Peyer's patch (tissue), 4 donors: ENCODE results near the gene TMEM123. TPM values are rescaled to one million over a fixed set of nuclear protein-coding genes. Genes with fewer than 3 reads are reported as not detected.
A peak's percentile ranks its signal among the peaks of the same experiment; 100 is the strongest.

ENCODE experiments used
- DNase-seq, 3 donors: peaks; one replicate each; pipeline ENCODE4 v3.0.0-alpha.2; 2017 to 2019
- H3K27ac ChIP-seq, 4 donors: fragments of 200-600 bp; sonication (generic); one replicate each; pipeline ENCODE4 v1.5.1; 2016 to 2019
- H3K27me3 ChIP-seq, 2 donors: fragments of 200-600 bp; sonication (generic); one replicate each; pipeline ENCODE4 v1.5.1; 2019
- H3K36me3 ChIP-seq, 3 donors: fragments of 200-600 bp; sonication (generic); one replicate each; pipeline ENCODE4 v1.5.1; 2016 to 2019
- H3K4me1 ChIP-seq, 4 donors: fragments of 200-600 bp; sonication (generic); one replicate each; pipeline ENCODE4 v1.5.1; 2016 to 2019
- H3K4me3 ChIP-seq, 4 donors: fragments of 200-600 bp; sonication (generic); 1 replicate in 3 of 4; 2 replicates in 1 of 4; pipeline ENCODE4 v1.5.1; 2016 to 2019; ENCODE audit warnings: mild to moderate bottlenecking in 1 of 4
- H3K9me3 ChIP-seq, 4 donors: fragments of 200-600 bp; sonication (generic); one replicate each; pipeline ENCODE4 v1.5.1; 2016 to 2019; ENCODE audit warnings: mild to moderate bottlenecking in 1 of 4
- CTCF ChIP-seq, 6 experiments: fragments of 450-650 bp in 4 of 6; fragments of 200-600 bp in 2 of 6; sonication (generic) in 1 of 6; IDR thresholded peaks; one replicate each; pipeline ENCODE4 v1.5.1; 2017 to 2019; ENCODE audit warnings: antibody characterized with exemption in 6 of 6, mild to moderate bottlenecking in 3 of 6, moderate library complexity in 1 of 6
- POLR2A ChIP-seq, 2 donors: fragments of 450-650 bp; IDR thresholded peaks; one replicate each; pipeline ENCODE4 v1.5.1; 2017; ENCODE audit warnings: antibody characterized with exemption in 2 of 2, mild to moderate bottlenecking in 2 of 2, moderate library complexity in 2 of 2
- total RNA-seq, 4 donors: library from RNA; depleted of rRNA; stranded (reverse); fragments of >200 nt; gene quantifications; one replicate each; pipeline ENCODE4 v1.1.0, GENCODE V29; 2016

The TMEM123 gene
- total RNA-seq, 4 donors from 2014 or later: 36.1 to 78.4 (median 54.5) TPM

GRCh38 chr11:102467080-102467708, 14.6 kb upstream of the TMEM123 start:
- Histone ChIP-seq H3K4me1 (peaks cover 0 to 5% (median 0%) of the 10 kb centered on the region in 4 donors), H3K4me3 (no peak overlapping the region), H3K36me3 (no peaks in the 10 kb centered on the region), H3K27ac (peak overlapping the region in 2 of 4 donors; percentile 24 to 31), H3K9me3 (no peaks in the 10 kb centered on the region), H3K27me3 (no peaks in the 10 kb centered on the region)
- DNase-seq: no peak
- TF ChIP-seq POLR2A (IDR thresholded peaks at IDR 0.05): no peak
- no peak for TF ChIP-seq CTCF (IDR thresholded peaks at IDR 0.05)

GRCh38 chr11:102465696-102466095, 13.1 kb upstream of the TMEM123 start:
- Histone ChIP-seq H3K9me3 (no peaks in the 10 kb centered on the region), H3K36me3 (no peaks in the 10 kb centered on the region), H3K4me1 (peaks cover 0 to 5% (median 0%) of the 10 kb centered on the region in 4 donors), H3K4me3 (no peak overlapping the region), H3K27ac (no peak overlapping the region), H3K27me3 (no peaks in the 10 kb centered on the region)
- DNase-seq: no peak
- TF ChIP-seq CTCF (IDR thresholded peaks at IDR 0.05) (no peak), POLR2A (IDR thresholded peaks at IDR 0.05) (no peak)

- Histone ChIP-seq H3K4me1 (peaks cover 0 to 5% (median 0%) of the 10 kb centered on the region in 4 donors), H3K36me3 (no peaks in the 10 kb centered on the region), H3K27ac (no peak overlapping the region), H3K4me3 (no peak overlapping the region), H3K27me3 (no peaks in the 10 kb centered on the region), H3K9me3 (no peaks in the 10 kb centered on the region)
- TF ChIP-seq CTCF (IDR thresholded peaks at IDR 0.05) (no peak), POLR2A (IDR thresholded peaks at IDR 0.05) (no peak)
- DNase-seq: no peak
Observed at GRCh38 chr11:102464859-102465500, 12.4 kb upstream of the TMEM123 start.

- TF ChIP-seq POLR2A (IDR thresholded peaks at IDR 0.05) (no peak), CTCF (IDR thresholded peaks at IDR 0.05) (no peak)
- Histone ChIP-seq H3K36me3 (no peaks in the 10 kb centered on the region), H3K9me3 (no peaks in the 10 kb centered on the region), H3K4me3 (no peak overlapping the region), H3K27me3 (no peaks in the 10 kb centered on the region), H3K27ac (no peak overlapping the region), H3K4me1 (peaks cover 0 to 5% (median 0%) of the 10 kb centered on the region in 4 donors)
- DNase-seq: no peak
Observed at GRCh38 chr11:102464037-102464436, 11.5 kb upstream of the TMEM123 start.

- TF ChIP-seq POLR2A (IDR thresholded peaks at IDR 0.05) (no peak), CTCF (IDR thresholded peaks at IDR 0.05) (no peak)
- Histone ChIP-seq H3K9me3 (no peaks in the 10 kb centered on the region), H3K4me3 (no peak overlapping the region), H3K27me3 (no peaks in the 10 kb centered on the region), H3K36me3 (no peaks in the 10 kb centered on the region), H3K27ac (no peak overlapping the region), H3K4me1 (peaks cover 0 to under 1% (median 0%) of the 10 kb centered on the region in 4 donors)
- no peak for DNase-seq
Observed at GRCh38 chr11:102462610-102463009, 10.0 kb upstream of the TMEM123 start.
